Ishikawa (cell line): ENCODE results near the gene HOXA3.

Source experiments
- CEBPB ChIP-seq: IDR thresholded peaks from 2 replicates; pipeline ENCODE4 v1.6.1; 2012
- CREB1 ChIP-seq: IDR thresholded peaks from 2 replicates; pipeline ENCODE4 v1.6.1; 2012; ENCODE audit warnings: low read depth
- EGR1 ChIP-seq: IDR thresholded peaks from 2 replicates; pipeline ENCODE4 v1.6.1; 2012
- EP300 ChIP-seq: IDR thresholded peaks from 2 replicates; pipeline ENCODE4 v1.6.1; 2012; ENCODE audit warnings: borderline replicate concordance
- FOXM1 ChIP-seq: IDR thresholded peaks from 2 replicates; pipeline ENCODE4 v1.6.1; 2012; ENCODE audit warnings: low read depth, borderline replicate concordance
- MAX ChIP-seq: IDR thresholded peaks from 2 replicates; pipeline ENCODE4 v1.6.1; 2012
- NFIC ChIP-seq: IDR thresholded peaks from 2 replicates; pipeline ENCODE4 v1.6.1; 2012
- RAD21 ChIP-seq: IDR thresholded peaks from 2 replicates; pipeline ENCODE4 v1.6.1; 2012; ENCODE audit warnings: low read depth
- REST ChIP-seq: IDR thresholded peaks from 2 replicates; pipeline ENCODE4 v1.6.1; 2012; ENCODE audit warnings: low read depth, mild to moderate bottlenecking
- TCF12 ChIP-seq: IDR thresholded peaks from 2 replicates; pipeline ENCODE4 v1.6.1; 2012; ENCODE audit warnings: low read depth
- TEAD4 ChIP-seq: IDR thresholded peaks from 2 replicates; pipeline ENCODE4 v1.6.1; 2012
- USF1 ChIP-seq: IDR thresholded peaks from 2 replicates; pipeline ENCODE4 v1.6.1; 2012
- YY1 ChIP-seq: IDR thresholded peaks from 2 replicates; pipeline ENCODE4 v1.6.1; 2012; ENCODE audit warnings: low read depth
- ZBTB7A ChIP-seq: IDR thresholded peaks from 2 replicates; pipeline ENCODE4 v1.6.1; 2012; ENCODE audit warnings: low read depth

HOXA3 gene

GRCh38 chr7:27116962-27117886 is 35.2 kb downstream of the HOXA3 start:
- no peak for TF ChIP-seq USF1
- no peak for TF ChIP-seq EP300
- no peak for TF ChIP-seq ZBTB7A
- no peak for TF ChIP-seq EGR1
- TF ChIP-seq TEAD4 = no peak
- TF ChIP-seq FOXM1 = no peak
- TF ChIP-seq CEBPB = no peak
- no peak for TF ChIP-seq REST

- no peak for TF ChIP-seq CEBPB
- TF ChIP-seq REST = no peak
- TF ChIP-seq TCF12 = no peak
- no peak for TF ChIP-seq YY1
- no peak for TF ChIP-seq RAD21
- TF ChIP-seq MAX = no peak
- no peak for TF ChIP-seq FOXM1
- TF ChIP-seq EP300 = no peak
- no peak for TF ChIP-seq CREB1
- TF ChIP-seq USF1 = no peak
Observed at GRCh38 chr7:27116031-27116961, 36.1 kb downstream of the HOXA3 start.

GRCh38 chr7:27115221-27116026 is 37.0 kb downstream of the HOXA3 start:
- TF ChIP-seq CREB1 (no peak), NFIC (no peak), USF1 (no peak), RAD21 (no peak), CEBPB (no peak), ZBTB7A (no peak), REST (no peak), TCF12 (no peak), FOXM1 (no peak), YY1 (no peak), TEAD4 (no peak), MAX (no peak)
